Activated CD8-positive, alpha-beta memory T cell treated with anti-CD3 and anti-CD28 coated beads, Interleukin-2, amount 50 U/mL, for 24 hours (primary cell): ENCODE results near the gene APOD.
"Not testable (repeated sequence)": the region's sequence is repeated elsewhere in the genome, so short reads cannot be mapped to it uniquely, and the experiment has no call there.

Experiments
- DNase-seq: peaks from one replicate; pipeline ENCODE4 v3.0.0-alpha.2; 2020; ENCODE audit errors: extremely low read depth

Gene APOD

DNA sequence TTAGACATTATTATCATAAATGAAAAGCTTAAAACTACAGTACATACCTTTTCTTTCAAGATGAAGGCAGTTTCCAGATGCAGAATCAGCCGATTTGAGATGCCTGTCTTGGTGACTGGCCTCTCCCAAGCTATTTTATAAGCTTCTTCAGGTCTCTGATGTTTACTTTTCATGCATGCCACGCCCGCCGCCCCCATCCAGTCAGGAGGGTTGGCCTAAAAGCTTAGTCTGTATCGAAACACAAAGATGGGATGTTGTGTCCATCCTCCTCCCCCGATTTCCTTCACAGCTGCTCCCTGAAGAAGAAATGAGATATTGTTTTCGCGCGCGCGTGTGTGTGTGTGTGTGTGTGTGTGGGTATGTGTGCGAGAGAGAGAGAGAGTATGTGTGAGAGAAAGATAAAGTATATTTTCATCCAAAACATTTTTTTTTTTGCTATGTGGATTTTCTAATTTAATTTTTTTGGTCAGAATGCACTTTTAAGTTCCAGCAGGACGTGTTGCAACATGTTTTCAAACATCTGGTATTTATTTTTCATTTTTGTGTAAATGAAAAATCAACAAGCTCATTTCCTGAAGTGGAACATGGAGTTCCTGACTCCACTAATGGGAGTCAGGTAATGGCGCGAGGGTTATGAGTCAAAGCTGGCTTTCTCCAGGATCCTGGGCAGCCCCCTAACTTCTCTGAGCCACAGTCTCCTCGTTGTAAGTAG lies at the start of gene APOD:
Gene APOD, minus strand, starts transcription at position 110 of the 712 bp plus-strand sequence. CDS start 4,479 bp downstream, outside the sequence.
- DNase-seq: no peak

DNA sequence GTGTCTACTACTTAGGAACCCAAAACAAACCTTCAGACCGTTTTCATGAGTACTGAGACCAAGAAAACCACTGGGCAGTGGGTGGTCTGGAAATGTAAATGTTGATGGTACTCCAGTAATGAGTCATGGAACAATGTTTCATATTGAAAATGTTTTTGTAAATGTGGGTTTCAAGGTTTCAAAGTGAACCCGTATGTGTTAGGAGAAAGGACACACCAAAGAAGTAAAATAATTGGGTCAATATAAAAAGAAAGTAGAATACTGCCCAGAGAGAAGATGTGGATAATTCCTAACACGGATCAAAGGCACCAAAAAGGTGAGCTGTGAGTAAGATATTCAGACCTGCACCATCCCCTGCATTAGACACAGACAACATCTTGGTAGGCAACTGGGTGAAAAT lies 49.6 kb upstream of the APOD start:
- DNase-seq: not testable (repeated sequence)

DNA sequence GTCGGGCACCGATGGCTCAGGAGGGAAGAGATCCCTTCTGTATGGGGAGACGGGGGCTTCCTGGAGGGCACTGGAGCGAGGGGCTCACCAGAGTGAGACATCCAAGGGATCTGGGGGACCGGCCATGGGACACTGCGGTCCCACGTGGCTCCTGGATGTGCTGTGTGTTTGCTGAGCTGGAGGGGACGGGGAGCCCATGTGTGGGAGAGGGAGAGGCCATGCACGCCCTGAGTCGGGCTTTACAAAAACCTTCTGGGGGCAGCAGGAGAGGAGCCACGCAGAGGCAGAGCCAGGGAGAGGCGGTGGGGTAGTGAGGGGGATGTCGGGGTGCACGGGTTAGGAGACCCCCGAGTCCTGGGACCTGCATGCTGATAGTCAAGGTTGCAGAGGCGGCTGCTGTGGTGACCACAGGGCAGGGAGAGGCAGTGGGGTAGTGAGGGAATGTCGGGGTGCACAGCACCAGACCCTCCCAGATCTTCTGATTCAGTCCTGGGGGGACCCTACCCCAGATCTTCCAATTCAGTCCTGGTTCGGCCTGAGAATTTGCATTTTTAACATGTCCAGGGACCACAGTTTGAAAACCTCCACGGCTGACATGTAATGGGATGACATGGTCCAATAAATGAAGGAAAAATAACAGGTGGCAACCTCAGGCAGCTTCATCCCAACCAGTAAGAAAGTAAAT lies 48.9 kb upstream of the APOD start:
- DNase-seq: not testable (repeated sequence)

DNA sequence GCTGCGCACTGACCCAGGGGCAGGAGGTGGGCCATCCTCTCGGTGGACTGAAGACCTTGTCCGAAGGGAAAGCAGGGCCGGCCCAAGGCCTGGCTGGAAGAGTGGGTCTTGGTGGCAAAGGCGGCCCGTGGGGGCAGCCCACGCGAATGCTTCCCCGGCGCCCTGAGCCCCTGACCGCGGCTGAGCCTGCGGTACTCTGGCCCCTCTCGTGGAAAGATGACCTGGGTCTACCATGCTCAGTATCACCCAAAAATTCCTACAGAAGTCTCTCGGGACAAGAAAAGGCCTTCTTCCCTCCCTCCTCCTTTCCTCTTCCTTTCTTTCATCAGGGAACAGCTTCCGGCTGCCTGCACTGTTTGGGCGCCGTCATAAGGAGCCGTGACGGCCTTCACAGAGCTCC lies 48.3 kb upstream of the APOD start:
- DNase-seq: not testable (repeated sequence)

DNA sequence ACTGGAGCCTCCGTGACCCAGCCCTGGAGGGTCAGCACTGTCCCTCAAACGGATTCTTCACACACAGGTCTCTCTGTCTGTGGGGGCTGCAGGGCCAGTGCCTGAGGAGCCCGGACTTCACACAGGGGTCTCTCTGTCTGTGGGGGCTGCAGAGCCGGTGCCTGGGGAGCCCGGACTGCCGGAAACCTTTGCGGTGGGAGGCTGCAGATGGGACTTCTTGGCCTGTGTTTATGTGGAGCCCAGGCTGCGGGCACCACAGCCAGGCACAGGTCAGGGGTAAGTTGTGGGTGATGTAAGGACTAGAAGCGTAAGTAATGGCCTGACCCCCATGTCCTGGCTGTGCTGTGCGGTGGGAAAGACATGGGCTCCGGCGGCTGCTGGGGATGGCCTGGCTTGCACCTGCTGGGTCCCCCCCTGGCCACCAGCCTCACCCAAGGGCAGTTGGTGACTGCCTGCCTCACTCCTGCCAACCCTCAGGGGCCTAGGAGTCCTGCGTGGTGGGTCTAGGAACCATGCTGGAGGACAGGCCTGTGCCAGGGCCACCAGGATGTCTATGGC lies 47.3 kb upstream of the APOD start:
- DNase-seq: not testable (repeated sequence)

DNA sequence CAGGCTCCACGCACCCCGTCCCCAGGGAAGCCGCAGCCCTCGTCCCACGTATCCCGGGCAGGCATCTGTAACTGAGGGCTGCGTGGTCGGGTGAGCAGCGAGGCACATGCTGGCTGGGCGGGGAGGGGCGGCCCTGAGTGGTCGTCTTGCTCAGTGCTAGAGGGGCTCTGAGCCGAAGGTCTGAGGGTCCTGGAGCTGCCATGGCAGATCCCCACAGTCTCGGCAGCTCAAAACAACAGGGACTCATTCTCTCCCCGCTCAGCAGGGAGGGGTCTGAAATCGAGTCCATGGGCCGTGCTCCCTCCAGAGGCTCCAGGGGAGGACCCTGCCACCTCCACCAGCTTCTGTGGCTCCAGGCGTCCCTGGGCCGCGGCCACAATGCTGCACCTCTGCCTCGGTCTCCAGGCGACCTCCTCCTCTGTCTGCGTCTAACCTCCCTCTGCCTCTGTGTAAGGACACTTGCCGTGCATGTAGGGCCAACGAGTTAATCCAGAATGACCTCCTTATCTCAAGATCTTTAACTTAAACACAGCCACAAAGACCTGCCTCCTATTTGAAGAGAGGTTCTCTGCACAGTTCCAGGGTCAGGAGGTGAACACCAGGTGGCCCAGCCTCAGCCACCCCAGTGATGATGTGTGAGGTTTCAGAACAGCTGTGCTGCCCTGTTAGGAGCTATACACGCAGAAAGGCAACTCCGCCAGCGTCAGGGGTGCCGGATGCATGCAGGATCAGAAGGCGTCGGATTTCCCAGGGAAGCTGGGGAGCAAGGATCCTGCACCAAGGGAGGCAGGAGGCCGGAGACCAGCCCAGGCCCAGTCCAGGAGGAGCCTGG lies 46.6 kb upstream of the APOD start:
- DNase-seq: not testable (repeated sequence)

DNA sequence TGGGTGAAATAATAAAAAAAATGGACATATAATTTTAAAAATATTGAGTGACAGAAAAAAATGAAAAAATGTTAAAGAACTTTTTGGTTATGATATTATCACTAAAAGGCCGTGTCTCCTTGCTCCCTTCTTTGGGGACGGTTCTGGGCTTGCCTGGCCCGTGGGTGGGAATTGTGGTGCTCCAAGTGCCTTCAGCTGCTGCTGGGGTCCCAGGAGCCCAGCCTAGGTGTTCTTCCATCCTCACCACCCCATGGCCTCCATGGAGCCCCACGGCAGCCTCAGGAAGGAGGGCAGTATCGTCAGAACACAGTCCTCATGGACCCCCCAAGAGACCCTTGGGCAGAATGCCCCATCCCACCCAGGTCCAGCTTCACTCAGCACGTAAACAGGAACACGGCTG lies 45.9 kb upstream of the APOD start:
- DNase-seq: not testable (repeated sequence)

DNA sequence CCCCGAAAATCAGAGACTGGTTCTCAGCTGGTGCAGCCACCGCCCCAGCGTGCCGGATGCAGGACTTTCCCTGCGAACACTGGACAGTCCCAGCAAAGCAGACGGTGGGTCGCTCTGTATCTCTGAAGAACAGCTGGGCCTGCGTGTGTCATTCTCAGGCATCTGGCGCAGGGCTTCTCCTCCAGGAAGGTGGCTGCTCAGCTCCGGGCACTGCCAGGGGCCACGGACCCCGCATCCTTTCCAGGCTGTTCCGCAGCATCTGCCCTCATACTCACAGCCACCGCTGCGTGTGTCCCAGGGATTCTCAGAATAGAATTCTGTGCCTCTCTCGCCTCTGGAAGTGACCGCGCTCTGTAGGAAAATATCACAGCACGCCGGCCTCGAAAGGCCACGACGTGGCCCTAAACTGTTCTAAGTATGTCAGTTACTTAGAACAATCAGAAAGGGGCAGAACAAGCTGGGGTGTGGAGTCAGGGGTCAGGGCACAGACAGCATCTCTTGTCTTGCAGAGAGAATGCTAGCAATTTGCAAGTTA lies 44.7 kb upstream of the APOD start:
- DNase-seq: not testable (repeated sequence)

DNA sequence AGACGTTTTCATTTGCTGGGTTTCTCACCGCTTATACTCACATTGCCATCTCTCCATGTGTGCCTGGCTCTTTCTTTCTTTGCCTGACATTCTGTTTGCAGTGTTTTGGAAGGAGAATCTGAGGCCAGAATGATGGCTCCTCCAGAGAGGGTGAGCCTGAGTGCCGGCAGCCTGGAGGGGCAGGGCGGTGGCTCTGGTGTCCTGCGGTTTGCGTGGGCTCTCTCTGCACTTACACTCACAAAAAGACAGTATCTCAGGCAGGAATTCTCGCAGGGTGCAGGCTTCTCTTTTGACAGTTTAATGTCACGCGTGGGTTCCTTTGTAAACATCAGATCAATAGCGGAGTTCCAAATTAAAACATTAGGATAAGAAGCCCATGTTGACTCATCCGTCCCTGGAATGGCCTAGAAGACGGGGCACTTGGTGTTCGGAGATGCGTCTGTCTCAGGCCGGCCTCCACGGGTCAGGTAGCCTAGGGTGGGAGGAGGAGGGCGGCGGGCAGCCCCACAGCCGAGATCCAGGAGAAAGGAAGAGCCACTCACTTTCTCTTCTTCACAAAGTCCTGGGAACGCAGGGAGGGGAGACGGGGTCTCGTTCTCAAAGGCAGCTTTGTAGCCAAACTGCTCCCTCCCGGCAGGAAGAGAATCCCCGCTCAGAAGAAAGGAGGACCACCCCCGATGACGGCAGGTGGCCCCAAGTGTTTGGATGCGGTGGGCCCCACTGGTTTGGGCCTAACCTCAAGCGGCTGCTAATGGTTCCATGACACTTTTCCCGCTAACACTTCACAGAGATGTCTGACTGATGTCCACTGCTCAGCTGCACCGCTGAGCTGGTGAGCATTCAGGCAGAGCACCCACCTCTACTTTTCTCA lies 44.0 kb upstream of the APOD start:
- not testable (repeated sequence) for DNase-seq

DNA sequence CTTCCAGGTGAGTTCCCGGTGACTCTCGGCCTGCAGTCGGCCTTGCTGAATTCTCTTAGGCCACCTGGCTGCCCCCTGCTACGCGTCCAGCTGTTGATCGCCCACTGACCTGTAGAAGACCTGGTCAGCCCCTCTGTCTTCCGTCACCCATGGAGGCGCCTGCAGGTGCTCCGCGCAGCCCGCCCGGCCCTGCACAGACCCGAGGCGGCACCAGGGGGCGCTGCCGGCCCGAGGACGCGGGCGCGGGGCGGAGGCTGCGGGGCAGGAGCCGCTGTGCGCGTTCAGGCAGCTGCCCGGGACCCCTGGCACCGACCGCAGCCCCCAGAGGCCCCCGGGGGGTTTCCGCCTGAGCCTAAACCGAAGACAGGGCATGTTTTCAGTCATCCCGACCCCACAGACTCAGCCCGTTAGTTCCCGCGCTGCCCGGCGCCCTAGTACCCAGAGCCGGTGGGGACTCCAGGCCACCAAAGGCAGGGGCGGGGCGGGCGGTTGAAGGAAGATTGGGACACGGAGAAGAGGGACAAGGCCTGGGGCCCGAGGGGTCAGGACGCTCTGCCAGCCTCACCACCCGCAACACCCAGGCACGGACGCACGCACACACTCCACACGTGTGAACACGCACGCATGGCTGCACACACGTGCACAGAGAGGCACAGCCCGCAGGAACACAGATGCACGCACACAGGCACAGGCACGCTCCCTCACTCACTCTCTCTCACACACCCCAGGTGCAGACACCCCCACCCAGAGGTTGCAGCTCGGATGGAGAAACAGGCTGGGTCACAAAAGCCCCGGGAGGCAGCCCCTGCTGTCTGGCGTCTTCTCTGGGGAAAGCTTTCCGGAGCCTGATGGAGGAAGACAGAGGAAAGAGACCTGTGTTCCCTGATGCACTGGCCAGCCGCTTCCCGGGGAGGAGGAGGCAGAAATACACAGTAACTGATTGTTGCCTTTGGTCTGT lies 41.1 kb upstream of the APOD start:
- not testable (repeated sequence) for DNase-seq

DNA sequence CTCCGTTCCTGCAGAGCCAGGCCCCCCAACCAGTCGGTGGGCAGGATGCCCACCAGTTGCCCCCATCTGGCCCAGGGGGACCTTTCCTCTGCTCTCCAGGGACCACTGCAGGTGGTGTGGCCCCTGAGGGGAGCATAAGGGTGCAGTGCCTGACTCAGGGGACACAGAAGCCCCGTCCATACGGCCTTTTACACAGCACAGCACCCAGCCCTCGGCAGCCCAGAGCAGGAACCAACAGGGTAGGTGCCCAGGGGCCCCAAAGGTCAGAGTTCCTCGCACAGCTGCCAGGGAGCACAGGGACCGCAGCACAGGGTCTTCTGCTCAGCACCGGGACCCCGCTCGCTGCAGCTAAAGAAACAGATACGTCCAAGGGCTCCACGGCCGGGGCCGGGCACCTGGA lies 40.4 kb upstream of the APOD start:
- DNase-seq: not testable (repeated sequence)

DNA sequence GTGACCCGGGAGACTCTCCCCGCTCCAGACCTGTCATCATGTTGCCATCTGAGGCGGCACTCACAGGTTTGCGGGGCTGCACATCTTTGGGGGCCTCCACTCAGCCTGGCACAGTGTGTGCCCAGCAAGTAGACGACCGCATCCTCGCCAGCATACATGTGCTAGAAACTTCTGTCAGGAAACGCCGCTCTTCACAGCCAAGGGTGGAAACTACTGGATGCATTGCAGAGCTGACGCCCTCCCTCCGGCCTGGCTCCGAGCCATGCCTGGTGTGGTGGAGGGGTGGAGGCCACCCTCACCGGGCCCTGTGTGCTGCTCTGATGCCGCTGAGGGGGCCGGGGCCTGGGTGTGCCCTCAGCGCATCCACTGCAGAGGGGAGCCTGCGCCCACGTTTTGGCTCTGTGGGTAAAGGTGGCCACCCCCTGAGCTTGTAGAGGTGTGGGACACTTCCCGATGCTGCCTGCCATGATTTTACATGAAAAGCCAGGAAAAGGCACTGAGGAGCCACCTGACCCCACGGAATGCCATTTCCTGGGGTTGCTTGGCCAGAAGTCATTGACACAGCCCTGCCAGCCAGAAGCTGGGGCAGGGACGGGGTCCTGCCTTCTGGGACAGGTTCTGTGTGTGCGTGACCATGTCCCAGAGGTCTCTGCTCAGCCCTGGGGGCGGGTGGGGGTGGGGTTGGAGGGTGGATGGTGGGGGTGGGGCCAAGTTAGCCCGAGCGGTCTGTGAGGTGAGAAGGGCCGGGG lies 39.7 kb upstream of the APOD start:
- not testable (repeated sequence) for DNase-seq

DNA sequence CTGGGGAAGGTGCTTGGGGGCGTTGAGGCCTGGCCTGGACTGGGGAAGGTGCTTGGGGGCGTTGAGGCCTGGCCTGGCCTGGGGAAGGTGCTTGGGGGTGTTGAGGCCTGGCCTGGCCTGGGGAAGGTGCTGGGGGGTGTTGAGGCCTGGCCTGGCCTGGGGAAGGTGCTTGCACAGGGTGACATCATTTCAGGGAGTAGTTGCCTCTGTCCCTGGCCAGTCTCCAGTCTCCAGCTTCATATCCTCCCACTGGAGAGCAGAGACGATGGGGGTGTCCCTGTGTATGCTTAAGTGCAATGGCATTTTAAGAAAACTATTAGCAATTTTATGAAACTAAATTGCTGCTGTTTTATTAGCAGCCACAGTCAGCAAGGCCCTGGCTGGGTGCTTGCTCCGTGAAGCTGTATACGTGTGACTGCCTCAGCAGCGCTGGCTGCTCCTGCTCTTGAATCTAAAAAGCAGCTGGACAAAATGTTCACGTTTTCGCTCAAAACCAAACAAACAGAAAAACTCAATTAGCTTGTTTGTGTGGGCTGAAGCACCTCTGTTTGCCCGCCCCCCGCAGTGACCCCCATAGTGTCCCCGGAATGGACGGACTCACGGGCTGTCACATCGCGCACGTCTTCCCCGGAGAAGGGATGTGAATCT lies 38.9 kb upstream of the APOD start:
- not testable (repeated sequence) for DNase-seq

DNA sequence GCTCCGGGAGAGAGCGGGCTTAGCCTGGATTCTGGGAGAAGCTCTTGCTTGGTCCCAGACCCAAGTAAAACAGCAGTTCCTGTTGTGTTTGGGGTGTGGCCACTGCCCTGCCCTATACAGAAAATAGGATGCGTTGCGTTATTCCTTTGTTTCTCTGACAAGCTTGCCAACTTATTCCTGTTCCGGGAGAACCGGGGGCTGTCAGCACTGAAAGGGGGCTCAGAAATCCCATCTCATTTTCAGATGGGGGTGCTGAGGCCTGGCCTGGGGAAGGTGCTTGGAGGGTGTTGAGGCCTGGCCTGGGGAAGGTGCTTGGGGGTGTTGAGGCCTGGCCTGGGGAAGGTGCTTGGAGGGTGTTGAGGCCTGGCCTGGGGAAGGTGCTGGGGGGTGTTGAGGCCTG lies 38.3 kb upstream of the APOD start:
- not testable (repeated sequence) for DNase-seq

DNA sequence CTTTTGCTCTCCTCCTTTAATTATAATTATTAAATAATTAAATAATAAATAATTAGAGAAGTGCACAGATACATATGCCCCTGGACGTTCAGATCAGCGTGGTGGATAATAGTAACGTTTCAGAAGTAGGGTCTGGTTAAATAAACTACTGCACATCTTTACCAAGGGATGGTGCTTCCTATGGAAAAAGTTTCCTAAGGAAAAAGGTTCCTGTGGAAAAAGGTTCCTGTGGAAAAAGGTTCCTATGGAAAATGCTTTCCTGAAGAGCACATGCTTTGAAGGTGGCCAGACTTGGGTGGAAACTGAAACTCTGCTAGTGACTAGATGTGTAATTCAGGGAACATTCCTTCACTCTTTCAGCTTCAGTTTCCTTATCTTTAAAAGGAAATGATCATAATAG lies 37.4 kb upstream of the APOD start:
- DNase-seq: not testable (repeated sequence)

DNA sequence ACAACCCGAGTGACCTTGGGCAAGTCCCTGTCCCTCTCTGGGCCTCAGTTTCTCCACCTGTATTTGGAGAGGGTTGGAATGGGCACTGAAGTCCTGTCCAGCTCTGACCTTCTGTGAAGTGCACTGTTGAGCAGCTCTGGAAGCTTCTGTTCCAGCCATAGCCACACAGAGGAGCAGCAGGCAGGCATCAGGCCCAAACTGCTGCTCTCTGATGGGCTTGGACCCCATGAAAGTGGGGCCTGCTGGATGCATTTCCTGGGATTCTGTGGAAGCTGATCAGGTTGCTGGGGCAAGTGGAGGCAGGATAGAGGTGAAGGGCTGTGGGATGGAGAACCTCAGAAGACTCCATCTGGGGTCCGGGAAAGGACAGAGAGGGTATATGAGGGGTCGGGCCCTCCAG lies 36.7 kb upstream of the APOD start:
- not testable (repeated sequence) for DNase-seq

DNA sequence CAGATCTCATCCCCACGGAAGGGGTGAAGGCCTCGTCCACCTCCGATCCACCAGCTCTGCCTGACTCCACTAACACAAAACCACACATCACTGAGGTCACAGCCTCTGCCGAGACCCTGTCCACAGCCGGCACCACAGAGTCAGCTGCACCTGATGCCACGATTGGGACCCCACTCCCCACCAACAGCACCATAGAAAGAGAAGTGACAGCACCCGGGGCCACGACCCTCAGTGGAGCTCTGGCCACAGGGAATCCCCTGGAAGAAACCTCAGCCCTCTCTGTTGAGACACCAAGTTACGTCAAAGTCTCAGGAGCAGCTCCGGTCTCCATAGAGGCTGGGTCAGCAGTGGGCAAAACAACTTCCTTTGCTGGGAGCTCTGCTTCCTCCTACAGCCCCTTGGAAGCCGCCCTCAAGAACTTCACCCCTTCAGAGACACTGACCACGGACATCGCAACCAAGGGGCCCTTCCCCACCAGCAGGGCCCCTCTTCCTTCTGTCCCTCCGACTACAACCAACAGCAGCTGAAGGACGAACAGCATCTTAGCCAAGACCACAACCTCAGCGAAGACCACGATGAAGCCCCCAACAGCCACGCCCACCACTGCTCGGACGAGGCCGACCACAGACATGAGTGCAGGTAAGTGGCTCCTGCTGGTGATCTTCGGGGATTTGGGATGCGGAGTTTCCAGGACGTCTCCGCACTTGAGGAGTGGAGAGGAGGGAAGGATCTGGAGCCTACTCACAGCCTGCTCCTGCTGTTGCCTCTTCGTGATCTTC lies 36.0 kb upstream of the APOD start:
- DNase-seq: not testable (repeated sequence)
